Heart left ventricle (tissue), 13 donors: ENCODE measurements around the gene CES4A.

Source experiments
- CTCF ChIP-seq, 12 donors: fragments of 200-600 bp; sonication (generic) in 4 of 12; IDR thresholded peaks; one replicate each; pipeline versions ENCODE4 v1.5.0 to v1.8.0; 2018 to 2022; ENCODE audit warnings: antibody characterized with exemption in 12 of 12, mild to moderate bottlenecking in 5 of 12
- POLR2A ChIP-seq, 2 donors: fragments of 450-650 bp; IDR thresholded peaks; one replicate each; pipeline ENCODE4 v1.6.1; 2017; ENCODE audit warnings: antibody characterized with exemption in 2 of 2, mild to moderate bottlenecking in 2 of 2, moderate library complexity in 2 of 2
- donor health status: ischemic (EF 13 %, LVEDD 7.1; RV severe dilation, severe dysfunction).
- donor health status: DM: no; HTN: yes; CAD: no.
- donor health status: DM: no; HTN: no; CAD: no.
- donor health status: ischemic (EF 25% LVEDD 6.9; RV normal size, moderate dysfunction).
- donor health status: ischemic (EF 25% LVEDD 5.7; RV mildly dilated, moderate dysfunction).
- donor health status: ischemic (EF 35%, LVEDD 5.7; RV mildly dilated, moderate dysfunction).
- donor health status: nonischemic (EF 11% LVEDD 7.7; RV severe dilation, severe dysfunction).
- donor health status: DM: yes; HTN: yes; CAD: no.
- donor health status: PGD.
- donor health status: ischemic (EF 29% LVEDD 5.4; RV normal size, mild dysfunction).
- donor health status: nonischemic (EF 23%, LVEDD 6.1; RV moderate dilation, normal function).

GRCh38 chr16:67054901-67055300, 66.5 kb downstream of the CES4A start:
- TF ChIP-seq POLR2A (IDR thresholded peaks at IDR 0.05) (no peak), CTCF (IDR thresholded peaks at IDR 0.05) (no peak)
